PFSK-1 (cell line): ENCODE measurements around the gene RNF207.

Experiments used
- FOXP2 ChIP-seq: optimal IDR thresholded peaks from 2 replicates; pipeline ENCODE3; 2011; ENCODE audit warnings: borderline replicate concordance, control low read depth, inconsistent platforms; ENCODE audit not compliant: insufficient read depth; ENCODE audit errors: extremely low read length, extremely low read depth
- POLR2AphosphoS5 ChIP-seq: IDR thresholded peaks from 2 replicates; pipeline ENCODE4 v1.6.1; 2012; ENCODE audit warnings: low read depth, mild to moderate bottlenecking, control low read depth, low read length, moderate library complexity
- REST ChIP-seq, 2 experiments: IDR thresholded peaks; 2 replicates each; pipeline versions ENCODE4 v1.6.1 to v1.8.0; 2011 to 2012; ENCODE audit warnings: low read depth in 2 of 2, low read length in 2 of 2, control low read depth in 1 of 2, inconsistent platforms in 1 of 2, mild to moderate bottlenecking in 1 of 2, moderate library complexity in 1 of 2; ENCODE audit not compliant: insufficient read depth in 1 of 2
- SIN3A ChIP-seq: IDR thresholded peaks from 2 replicates; pipeline ENCODE4 v1.6.1; 2012; ENCODE audit warnings: mild to moderate bottlenecking, low read length, moderate library complexity, borderline replicate concordance; ENCODE audit not compliant: insufficient read depth
- TAF1 ChIP-seq: IDR thresholded peaks from 2 replicates; pipeline ENCODE4 v1.6.1; 2012; ENCODE audit warnings: low read length, control low read depth, borderline replicate concordance; ENCODE audit not compliant: insufficient read depth

GRCh38 chr1:6174621-6175410 lies 31.1 kb upstream of the RNF207 start:
- TF ChIP-seq TAF1, result no peak
- no peak for TF ChIP-seq POLR2AphosphoS5
- TF ChIP-seq REST (IDR thresholded peaks at IDR 0.05; ENCODE audit: insufficient read depth in 1 of 2, low read depth in 2 of 2, low read length in 2 of 2), result no peak
- no peak for TF ChIP-seq SIN3A
- no peak for TF ChIP-seq FOXP2
